Colonic mucosa (tissue), 4 donors: ENCODE measurements around the gene PCDH15. TPM values are rescaled to one million over a fixed set of nuclear protein-coding genes. Genes with fewer than 3 reads are reported as not detected.

ENCODE experiments used
- DNase-seq: peaks from one replicate; pipeline ENCODE4 v3.0.0-alpha.2; 2020
- H3K27ac ChIP-seq: fragments of 200-600 bp; one replicate; pipeline ENCODE4 v1.8.0; 2021
- H3K27me3 ChIP-seq: fragments of 200-600 bp; one replicate; pipeline ENCODE4 v1.8.0; 2021
- H3K36me3 ChIP-seq: fragments of 200-600 bp; one replicate; pipeline ENCODE4 v1.8.0; 2021
- H3K4me1 ChIP-seq: fragments of 200-600 bp; one replicate; pipeline ENCODE4 v1.8.0; 2021; ENCODE audit warnings: mild to moderate bottlenecking
- H3K4me3 ChIP-seq: fragments of 200-600 bp; one replicate; pipeline ENCODE4 v1.8.0; 2021
- H3K9ac ChIP-seq, 2 donors: one replicate each; pipeline ENCODE4 v1.7.0; 2013; ENCODE audit warnings: control low read depth in 2 of 2, low read depth in 2 of 2, low read length in 2 of 2
- H3K9me3 ChIP-seq: fragments of 200-600 bp; one replicate; pipeline ENCODE4 v1.8.0; 2021
- intact Hi-C: fragments of 100-400 bp; cut with DNase I; formaldehyde crosslinking; loops from one replicate; pipeline ENCODE4 v1.14.1; 2022
- total RNA-seq, 2 donors: library from RNA; stranded (reverse); fragmentation: NEBNext Ultra II Directional in 1 of 2; extraction: Animal tissue kit (Norgen Biotek cat#: 25700) in 1 of 2; gene quantifications; one replicate each; pipeline ENCODE4 v1.2.1, GENCODE V29; 2021
- TF ChIP-seq, protein P1 (sequence below): fragments of 200-600 bp; IDR thresholded peaks from one replicate; pipeline ENCODE4 v1.8.0; 2022; ENCODE audit warnings: antibody characterized with exemption, mild to moderate bottlenecking
- donor health status: healthy.
- donor health status: DM: no; HTN: no; CAD: no.
- donor health status: DM: no; HTN: no; CAD: no.

The PCDH15 gene
- total RNA-seq, 2 donors from 2014 or later: not detected

DNA sequence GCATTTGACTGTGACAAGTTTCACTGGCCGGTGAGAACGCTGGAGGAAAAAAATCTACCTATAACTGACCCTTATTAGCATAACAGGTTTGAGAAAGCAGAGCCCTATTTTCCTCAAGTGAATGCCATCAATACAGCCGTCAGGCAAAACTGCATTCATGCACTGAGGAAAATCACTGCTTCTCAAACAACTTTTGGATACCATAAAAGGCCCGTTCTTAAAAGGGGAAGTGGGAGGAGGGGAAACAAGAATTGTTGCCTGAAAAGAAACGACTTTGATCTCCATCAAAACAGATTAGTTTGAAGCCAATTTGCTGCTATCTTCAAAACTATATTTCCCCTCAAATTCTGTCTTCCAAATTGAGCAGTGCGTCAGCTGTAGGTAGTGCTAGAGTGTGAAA lies 670.6 kb downstream of the PCDH15 start:
- H3K4me1 ChIP-seq: no peaks in the 10 kb centered on the region
- TF ChIP-seq, protein P1, sequence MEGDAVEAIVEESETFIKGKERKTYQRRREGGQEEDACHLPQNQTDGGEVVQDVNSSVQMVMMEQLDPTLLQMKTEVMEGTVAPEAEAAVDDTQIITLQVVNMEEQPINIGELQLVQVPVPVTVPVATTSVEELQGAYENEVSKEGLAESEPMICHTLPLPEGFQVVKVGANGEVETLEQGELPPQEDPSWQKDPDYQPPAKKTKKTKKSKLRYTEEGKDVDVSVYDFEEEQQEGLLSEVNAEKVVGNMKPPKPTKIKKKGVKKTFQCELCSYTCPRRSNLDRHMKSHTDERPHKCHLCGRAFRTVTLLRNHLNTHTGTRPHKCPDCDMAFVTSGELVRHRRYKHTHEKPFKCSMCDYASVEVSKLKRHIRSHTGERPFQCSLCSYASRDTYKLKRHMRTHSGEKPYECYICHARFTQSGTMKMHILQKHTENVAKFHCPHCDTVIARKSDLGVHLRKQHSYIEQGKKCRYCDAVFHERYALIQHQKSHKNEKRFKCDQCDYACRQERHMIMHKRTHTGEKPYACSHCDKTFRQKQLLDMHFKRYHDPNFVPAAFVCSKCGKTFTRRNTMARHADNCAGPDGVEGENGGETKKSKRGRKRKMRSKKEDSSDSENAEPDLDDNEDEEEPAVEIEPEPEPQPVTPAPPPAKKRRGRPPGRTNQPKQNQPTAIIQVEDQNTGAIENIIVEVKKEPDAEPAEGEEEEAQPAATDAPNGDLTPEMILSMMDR: no peak
- intact Hi-C loops: no loop called here
- H3K4me3 ChIP-seq: no peak overlapping the region
- no peaks in the 10 kb centered on the region for H3K27me3 ChIP-seq
- no peak overlapping the region for H3K27ac ChIP-seq
- H3K9me3 ChIP-seq: no peaks in the 10 kb centered on the region
- DNase-seq: no peak
- no peak overlapping the region for H3K9ac ChIP-seq
- no peaks in the 10 kb centered on the region for H3K36me3 ChIP-seq

DNA sequence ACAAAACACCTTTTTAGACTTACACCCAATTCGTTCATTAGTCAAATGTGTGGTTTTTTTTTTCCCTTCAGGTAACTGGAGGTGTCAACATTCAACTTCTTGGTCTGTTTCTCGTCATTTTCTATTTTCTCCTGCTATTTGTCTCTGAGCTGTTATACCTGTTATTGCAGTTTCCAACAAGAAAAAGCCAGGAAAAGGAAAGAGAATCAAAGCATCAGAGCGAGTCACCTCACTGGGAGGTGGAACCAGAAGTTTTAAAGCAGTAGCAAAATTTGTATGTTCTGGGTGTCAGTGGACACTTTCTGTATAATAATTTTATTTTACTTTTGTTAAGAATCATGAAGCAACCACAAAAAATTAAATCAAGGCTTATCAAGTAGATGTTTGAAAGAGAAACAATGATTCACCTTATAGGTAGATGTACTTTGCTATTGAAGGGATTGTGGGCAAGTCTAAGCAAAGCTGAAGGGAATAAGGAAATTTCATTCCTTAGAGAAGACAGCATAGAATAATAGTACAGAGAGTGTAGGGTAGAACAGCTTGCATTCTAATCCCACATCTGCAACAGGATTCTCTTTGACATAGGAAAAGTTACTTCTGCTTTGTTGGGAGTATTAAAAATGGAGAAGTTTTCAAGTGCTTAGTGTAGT lies 675.8 kb downstream of the PCDH15 start:
- H3K9me3 ChIP-seq: no peaks in the 10 kb centered on the region
- H3K9ac ChIP-seq: no peak overlapping the region
- no peaks in the 10 kb centered on the region for H3K4me1 ChIP-seq
- no peak overlapping the region for H3K27ac ChIP-seq
- intact Hi-C loops: no loop called here
- TF ChIP-seq, protein P1: no peak
- no peaks in the 10 kb centered on the region for H3K27me3 ChIP-seq
- no peaks in the 10 kb centered on the region for H3K36me3 ChIP-seq
- H3K4me3 ChIP-seq: no peak overlapping the region
- no peak for DNase-seq

DNA sequence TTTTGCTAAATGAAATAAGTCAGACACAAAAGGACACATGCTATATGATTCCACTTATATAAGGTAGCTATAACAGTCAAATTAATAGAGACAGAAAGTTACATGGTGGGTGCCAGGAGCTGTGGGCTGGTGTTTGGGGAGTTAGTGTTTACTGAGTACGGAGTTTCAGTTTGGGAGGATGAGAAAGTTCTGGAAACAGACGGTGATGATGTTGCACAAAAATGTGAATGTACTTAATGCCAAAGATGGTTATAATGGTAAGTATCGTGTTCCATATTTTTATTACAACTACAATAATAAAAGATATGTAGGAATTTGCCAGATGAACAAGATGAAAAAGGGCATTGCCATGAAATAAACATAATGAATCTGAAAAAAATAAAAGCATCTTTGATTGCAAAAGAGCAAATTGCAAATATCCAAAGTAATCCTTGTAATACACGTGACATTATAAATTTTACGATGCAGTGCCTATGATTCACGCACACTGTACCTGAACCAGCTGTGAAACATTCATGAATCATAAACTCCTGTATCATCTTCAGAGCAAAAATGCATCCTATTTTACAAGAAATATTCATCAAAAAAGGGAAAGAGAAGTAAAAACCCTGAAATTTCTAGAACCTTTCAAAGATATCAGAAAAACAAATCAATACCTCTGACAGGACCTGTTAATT lies 676.7 kb downstream of the PCDH15 start:
- H3K27ac ChIP-seq: no peak overlapping the region
- intact Hi-C loops: no loop called here
- H3K4me1 ChIP-seq: no peaks in the 10 kb centered on the region
- no peak for DNase-seq
- H3K4me3 ChIP-seq: no peak overlapping the region
- TF ChIP-seq, protein P1: no peak
- H3K27me3 ChIP-seq: no peaks in the 10 kb centered on the region
- no peaks in the 10 kb centered on the region for H3K36me3 ChIP-seq
- no peak overlapping the region for H3K9ac ChIP-seq
- H3K9me3 ChIP-seq: no peaks in the 10 kb centered on the region

DNA sequence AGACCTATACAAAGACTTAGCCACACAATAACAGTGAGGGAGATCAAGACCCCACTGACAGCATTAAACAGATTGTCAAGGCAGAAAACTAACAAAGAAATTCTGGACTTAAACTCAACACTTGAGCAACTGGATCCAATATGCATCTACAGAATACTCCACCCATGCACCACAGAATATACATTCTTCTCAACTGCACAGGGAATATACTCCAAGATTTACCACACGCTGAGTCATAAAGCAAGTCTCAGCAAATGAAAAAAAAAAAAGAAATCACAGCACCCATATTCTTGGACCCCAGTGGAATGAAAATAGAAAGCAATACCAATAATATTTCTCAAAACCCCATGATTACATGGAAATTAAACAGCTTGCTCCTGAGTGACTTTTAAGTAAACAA lies 680.2 kb downstream of the PCDH15 start:
- no peak overlapping the region for H3K9ac ChIP-seq
- DNase-seq: no peak
- no peak overlapping the region for H3K27ac ChIP-seq
- H3K4me3 ChIP-seq: no peak overlapping the region
- TF ChIP-seq, protein P1: no peak
- no peaks in the 10 kb centered on the region for H3K27me3 ChIP-seq
- no peaks in the 10 kb centered on the region for H3K4me1 ChIP-seq
- H3K9me3 ChIP-seq: no peaks in the 10 kb centered on the region
- intact Hi-C loops: no loop called here
- no peaks in the 10 kb centered on the region for H3K36me3 ChIP-seq

DNA sequence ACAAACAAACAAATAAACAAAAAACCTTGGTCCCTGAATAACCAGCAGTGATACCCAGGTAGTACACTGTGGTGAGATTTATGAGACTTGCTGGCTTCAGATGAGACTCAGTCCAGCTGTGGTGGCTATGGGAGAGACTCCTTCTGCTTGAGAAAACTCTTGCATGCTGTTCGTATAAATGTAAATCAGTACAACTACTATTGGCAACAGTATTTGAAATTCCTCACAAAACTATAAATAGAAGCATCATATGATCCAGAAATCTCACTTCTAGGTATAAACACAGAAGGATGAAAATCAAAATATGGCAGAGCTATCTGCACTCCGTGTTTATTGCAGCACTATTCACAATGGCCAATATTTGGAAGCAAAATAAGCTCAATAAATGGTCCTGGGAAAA lies 692.1 kb downstream of the PCDH15 start:
- intact Hi-C loops: no loop called here
- no peak overlapping the region for H3K4me3 ChIP-seq
- no peaks in the 10 kb centered on the region for H3K36me3 ChIP-seq
- H3K27ac ChIP-seq: no peak overlapping the region
- no peaks in the 10 kb centered on the region for H3K4me1 ChIP-seq
- TF ChIP-seq, protein P1: no peak
- H3K9ac ChIP-seq: no peak overlapping the region
- H3K27me3 ChIP-seq: no peaks in the 10 kb centered on the region
- DNase-seq: no peak
- H3K9me3 ChIP-seq: no peaks in the 10 kb centered on the region
